Measurements from ENCODE around the gene F11R.
"Not testable (repeated sequence)": the region's sequence is repeated elsewhere in the genome, so short reads cannot be mapped to it uniquely, and the experiment has no call there.

DNA sequence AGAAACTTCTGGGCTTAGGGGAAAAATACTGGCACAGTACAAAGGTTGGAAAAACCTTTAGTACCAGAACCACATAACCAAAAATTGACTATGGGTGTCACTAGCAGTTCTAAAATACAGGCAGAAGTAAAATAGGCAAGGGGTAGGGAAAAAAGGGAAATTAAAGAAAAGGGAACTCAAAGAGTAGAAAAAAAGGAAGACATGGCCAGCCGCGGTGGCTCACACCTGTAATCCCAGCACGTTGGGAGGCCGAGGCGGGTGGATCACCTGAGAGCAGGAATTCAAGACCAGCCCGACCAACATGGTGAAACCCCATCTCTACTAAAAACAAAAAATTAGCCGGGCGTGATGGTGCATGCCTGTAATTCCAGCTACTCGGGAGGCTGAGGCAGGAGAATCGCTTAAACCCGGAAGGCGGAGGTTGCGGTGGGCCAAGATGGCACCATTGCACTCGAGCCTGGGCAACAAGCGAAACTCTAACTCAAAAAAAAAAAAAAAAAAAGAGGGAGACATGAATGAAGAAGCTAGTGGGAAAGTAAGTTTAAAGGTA lies 1.8 kb downstream of the F11R start:
- not testable (repeated sequence) for TF ChIP-seq POLR2A (IDR thresholded peaks at IDR 0.05)
- TF ChIP-seq, protein P1, sequence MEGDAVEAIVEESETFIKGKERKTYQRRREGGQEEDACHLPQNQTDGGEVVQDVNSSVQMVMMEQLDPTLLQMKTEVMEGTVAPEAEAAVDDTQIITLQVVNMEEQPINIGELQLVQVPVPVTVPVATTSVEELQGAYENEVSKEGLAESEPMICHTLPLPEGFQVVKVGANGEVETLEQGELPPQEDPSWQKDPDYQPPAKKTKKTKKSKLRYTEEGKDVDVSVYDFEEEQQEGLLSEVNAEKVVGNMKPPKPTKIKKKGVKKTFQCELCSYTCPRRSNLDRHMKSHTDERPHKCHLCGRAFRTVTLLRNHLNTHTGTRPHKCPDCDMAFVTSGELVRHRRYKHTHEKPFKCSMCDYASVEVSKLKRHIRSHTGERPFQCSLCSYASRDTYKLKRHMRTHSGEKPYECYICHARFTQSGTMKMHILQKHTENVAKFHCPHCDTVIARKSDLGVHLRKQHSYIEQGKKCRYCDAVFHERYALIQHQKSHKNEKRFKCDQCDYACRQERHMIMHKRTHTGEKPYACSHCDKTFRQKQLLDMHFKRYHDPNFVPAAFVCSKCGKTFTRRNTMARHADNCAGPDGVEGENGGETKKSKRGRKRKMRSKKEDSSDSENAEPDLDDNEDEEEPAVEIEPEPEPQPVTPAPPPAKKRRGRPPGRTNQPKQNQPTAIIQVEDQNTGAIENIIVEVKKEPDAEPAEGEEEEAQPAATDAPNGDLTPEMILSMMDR (IDR thresholded peaks at IDR 0.05), result not testable (repeated sequence)
